Measurements from ENCODE around the gene OMP.
"Not testable (repeated sequence)": the region's sequence is repeated elsewhere in the genome, so short reads cannot be mapped to it uniquely, and the experiment has no call there.

OMP gene, protein sequence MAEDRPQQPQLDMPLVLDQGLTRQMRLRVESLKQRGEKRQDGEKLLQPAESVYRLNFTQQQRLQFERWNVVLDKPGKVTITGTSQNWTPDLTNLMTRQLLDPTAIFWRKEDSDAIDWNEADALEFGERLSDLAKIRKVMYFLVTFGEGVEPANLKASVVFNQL

DNA sequence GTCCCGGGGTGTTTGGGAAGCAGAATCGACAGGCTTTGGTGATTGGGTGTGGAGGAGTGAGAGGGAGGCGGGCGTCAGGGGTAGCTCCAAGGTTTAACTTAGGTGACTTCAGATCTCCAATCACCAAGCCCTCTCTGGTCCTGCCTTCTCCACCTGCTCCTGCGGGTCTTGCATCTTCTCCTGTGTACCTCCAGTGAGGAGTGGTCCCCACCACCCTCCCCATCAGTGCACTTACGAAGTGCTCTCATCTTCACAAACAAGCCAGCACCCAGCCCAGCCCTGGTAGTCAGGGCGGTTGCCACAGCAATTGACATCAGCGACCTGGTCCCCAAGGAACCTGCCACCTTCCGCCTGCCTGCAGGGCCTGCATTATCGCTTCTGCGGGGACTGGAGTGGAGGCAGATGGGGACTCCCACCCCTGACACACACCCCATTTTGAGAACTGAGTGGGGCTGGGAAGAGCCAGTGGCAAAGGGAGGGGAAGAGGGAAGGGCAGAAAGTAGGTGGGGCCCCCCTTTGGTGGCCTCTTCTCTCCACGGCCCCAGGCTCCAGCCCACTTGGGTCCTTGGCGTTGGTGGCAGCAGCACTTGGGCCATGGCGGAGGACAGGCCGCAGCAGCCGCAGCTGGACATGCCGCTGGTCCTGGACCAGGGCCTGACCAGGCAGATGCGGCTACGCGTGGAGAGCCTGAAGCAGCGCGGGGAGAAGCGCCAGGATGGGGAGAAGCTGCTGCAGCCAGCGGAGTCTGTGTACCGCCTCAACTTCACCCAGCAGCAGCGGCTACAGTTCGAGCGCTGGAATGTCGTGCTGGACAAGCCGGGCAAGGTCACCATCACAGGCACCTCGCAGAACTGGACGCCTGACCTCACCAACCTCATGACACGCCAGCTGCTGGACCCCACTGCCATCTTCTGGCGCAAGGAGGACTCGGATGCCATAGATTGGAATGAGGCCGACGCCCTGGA, at the start of gene OMP:
Gene OMP, plus strand, starts transcription at position 595 of the 965 bp plus-strand sequence. Its CDS starts 0 bp downstream, at position 595.
- no peak for DNase-seq

DNA sequence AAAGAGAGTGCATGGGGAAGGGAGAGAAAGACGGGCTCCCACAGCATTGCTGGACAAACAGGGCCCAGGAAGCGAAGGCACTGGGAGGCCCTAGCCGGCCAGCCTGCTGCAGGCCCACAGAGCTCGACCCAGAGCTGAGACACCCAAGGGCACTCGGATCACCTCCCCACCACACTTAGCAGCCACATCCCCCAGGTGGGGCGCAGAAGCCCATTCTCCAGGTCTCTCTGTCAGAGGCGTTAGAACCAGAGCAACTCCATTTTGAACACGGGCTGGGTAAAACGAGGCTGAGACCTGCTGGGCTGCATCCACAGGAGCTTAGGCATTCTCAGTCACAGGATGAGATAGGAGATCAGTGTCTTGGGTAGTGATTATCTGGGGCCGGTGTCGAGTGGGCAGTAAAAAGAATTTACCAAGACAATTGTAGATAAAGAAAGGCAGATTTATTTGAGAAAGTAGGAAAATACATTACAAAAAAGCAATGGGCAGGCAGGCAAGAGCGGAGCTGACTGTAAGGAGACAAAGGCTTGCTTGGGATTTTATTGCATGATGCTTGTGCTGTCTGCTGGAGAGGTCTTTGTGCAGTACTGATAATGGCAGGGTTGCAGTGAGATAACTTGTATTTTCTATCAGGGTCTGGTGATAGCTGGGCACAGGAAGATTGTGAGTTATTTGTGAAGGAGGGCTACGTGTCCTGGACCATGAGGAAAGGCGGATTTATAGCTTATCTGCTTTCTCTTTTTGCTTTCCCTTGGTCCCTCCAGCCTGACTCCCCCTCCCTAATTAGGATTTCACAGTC, 49.2 kb upstream of the OMP start:
- DNase-seq: no peak

DNA sequence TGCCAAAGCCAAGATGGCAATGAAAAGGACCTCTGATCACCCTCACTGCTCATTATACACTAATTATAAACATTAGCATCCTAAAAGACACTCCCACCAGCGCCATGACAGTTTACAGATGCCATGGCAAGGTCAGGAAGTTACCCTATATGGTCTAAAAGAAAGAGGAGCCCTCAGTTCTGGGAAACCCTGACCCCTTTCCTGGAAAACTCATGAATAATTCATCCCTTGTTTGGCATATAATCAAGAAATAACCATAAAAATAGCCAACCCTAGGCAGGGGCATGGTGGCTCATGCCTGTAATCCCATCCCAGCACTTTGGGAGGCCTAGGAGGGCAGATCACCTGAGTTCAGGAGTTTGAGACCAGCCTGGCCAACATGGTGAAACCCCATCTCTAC, 48.6 kb upstream of the OMP start:
- DNase-seq: no peak

DNA sequence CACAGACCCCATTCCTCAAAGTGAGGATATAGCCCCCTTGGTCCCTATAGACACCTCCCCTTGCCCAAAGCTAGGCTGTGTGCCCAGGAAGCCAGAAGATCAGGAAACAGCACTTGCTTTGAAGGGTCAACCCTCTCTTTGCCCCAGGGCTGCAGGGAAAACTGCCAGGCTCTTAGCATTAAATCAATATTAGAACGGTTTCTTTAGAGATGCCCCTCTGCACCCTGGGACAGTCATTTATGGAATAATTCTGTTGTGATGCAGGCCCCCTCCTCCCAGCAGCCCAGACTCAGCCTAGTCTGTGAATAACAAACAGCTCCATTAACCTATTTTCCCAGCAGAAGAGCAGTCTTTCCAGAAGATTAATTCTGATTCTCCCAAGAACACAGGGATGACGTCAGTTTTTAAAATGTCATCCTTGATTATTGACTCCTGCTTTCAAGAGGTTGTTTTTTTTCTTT, 47.5 kb upstream of the OMP start:
- no peak for DNase-seq

DNA sequence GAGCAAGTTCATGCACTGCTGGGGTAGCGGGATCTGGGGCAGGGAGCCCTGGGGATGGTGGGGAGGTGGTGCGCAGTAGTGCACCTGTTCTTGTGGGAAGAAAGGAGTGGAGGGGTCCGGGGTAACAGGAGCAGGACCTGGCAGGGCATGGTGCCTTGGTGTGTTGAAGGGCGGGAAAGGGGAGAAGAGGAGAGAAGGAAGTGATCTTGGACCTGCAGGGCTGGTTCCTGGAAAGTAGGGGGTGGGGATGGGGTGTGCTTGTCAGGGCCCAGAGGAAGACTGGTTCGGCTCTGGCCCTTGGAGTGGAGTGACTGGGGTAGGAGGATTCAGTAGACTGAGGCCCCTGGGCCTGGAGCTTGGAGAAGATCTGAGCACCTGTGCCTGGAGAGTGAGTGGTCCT, 46.7 kb upstream of the OMP start:
- no peak for DNase-seq

DNA sequence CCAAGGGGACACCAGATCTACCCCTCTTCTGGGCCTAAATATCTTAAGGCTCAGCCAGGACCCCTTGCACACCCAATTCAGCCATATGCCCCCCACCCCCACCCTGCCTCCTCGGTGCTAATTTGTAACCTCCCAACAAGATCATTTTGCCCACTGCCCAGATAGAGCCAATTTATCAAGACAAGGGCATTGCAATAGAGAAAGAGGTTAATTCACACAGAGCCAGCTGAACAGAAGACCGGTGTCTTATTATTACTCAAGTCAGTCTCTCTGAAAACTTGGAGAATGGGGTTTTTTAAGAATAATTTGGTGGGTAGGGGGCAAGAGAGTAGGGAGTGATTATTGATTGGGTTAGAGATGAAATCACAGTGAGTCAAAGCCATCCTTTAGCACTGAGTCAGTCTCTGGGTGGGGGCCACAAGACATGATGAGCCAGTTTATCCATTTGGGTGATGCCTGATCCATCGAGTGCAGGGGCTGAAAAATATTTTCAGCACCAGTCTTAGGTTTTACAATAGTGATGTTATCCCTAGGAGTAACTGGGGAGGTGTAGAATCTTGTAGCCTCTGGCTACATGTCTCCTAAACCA, 45.7 kb upstream of the OMP start:
- no peak for DNase-seq

DNA sequence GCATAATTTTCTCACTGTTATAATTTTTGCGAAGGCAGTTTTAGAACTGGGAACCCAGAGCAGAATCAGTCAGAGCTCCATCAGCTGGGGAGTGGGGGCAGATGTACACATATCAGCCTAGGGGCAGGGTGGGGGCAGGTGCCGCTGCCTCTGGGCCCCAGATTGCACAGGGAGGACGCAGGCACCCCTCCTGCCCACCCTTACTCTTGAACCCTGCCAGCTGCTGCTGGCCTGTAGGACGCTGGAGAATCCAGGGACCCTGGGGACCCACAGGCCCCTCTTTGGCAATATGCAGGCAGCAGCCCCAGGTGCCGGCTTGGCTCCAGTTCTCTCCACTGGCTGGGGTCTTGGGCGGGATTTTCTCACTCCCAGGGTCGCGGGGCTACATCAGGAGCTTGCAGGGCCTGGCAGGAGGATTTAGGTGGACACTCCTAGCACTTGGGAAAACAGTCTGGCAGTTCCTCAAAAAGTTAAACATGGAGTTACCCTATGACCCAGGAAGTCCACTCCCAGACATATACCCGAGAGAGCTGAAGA, 44.6 kb upstream of the OMP start:
- no peak for DNase-seq

DNA sequence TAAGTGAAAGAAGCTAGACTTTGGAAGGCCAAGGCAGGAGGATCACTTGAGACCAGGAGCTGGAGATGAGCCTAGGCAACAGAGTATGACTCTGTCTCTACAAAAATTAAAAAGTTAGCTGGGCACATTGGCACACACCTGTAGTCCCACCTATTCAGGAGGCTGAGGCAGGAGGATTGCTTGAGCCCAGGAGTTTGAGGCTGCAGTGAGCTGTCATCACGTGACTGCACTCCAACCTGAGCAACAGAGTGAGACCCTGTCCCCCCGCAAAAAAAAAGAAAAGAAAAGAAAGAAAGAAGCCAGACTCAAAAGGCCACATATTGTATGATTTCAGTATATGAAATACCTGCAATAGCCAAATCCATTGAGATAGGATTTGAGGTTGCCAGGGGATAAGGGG, 43.7 kb upstream of the OMP start:
- no peak for DNase-seq

DNA sequence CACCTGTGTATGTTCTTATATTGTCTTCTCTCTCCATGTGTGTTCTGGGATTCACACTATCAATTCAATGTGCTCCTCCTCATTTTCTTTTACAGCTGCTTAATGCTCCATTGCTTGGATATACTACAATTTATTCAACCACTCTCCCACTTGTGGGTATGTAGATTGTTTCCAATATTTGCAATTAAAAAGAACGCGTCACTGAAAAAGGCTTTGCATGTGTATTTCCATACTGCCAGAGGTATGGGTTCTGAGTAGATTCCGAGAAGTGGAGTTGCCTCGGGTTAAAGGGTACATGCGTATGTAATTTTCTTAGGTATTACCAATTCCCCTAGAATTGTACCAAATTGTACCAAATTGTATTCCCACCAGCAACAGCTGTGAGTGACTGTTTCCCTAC, 42.8 kb upstream of the OMP start:
- no peak for DNase-seq

DNA sequence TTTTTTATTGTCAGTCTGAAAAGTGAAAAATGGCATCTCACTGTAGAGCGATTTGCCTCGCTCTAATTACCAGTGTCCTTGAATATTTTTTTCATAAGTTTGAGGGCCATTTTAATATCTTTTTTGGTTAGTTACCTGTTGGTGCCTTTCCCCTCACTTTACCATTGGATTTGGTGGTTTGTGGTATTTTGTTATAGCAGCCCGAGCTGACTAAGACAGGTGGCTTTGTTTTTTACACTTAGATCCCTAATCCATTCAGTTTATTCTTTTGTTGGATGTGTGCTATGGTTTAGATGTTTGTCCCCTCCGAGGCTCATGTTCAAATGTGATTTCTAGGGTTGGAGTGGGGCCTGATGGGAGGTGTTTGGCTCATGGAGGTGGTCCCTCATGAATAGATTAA, 42.4 kb upstream of the OMP start:
- DNase-seq: no peak

DNA sequence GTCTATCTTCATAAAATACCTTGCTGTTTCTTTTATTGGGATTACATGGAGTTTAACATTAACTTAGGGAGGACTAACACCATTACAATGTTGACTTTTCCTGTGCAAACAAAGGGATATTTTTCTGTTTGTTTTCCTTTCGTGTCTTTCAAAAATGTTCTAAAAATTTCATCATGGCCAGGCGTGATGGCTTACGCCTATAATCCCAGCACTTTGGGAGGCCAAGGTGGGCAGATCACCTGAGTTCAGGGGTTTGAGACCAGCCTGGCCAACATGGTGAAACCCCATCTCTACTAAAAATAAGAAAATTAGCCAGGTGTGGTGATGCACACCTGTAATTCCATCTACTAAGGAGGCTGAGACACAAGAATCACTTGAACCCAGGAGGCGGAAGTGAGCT, 41.4 kb upstream of the OMP start:
- not testable (repeated sequence) for DNase-seq

DNA sequence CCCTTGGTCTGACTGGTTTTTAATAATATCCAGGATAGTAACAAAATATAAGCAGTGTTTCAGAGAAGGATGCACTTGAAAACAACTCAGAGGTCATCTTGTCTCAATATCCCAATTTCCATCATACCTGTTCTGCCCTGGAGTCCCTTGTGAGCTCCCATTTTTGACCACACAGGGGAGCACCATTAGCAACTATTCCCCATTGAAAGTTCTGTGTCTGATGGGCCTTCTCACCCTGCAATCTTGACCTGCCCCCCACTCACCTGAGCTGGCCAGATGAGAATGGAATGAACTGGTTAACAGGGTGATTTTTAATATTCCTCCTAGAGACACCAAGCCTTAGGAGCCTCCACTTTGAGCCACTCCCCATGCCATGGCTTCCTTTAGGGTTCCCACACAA, 39.7 kb upstream of the OMP start:
- DNase-seq: no peak

DNA sequence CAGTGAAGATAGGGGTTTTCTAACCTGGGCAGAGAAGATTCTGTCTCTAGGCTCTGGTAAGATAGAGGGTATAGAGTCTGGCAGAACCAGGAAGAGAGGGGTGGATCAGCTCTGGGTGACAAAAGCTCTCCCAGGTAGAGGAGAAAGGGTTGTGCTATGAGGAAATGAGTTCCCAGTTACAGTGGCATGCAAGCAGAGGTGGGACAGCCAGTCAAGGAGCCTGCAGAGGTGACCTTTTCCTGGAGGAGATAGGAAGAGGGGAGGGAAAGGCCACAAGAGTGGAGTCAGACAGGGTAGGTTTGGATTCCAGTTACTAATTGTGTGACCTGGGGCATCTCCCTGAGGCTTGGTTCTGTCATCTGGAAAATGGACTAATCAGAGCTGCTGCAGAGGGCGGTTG, 39.2 kb upstream of the OMP start:
- DNase-seq: no peak

DNA sequence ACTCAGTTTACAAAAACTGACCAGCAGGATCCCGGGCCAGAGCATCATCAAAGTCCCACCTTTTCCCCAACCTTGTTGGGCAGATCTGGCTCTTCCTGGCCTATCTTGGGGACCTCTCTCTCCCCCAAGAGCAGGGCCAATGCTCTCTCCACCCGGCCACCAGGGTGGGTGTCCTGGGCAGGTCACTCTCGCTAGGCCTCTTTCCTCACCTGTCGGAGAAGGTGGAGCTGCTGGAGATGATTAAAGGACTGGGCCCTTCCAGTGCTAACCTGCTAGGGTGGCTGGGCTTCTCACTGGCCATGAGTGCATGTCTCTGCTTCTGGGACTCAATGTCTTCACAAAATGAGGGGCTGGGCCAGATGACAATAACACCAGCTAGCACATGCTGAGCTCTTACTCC, 38.8 kb upstream of the OMP start:
- DNase-seq: no peak

DNA sequence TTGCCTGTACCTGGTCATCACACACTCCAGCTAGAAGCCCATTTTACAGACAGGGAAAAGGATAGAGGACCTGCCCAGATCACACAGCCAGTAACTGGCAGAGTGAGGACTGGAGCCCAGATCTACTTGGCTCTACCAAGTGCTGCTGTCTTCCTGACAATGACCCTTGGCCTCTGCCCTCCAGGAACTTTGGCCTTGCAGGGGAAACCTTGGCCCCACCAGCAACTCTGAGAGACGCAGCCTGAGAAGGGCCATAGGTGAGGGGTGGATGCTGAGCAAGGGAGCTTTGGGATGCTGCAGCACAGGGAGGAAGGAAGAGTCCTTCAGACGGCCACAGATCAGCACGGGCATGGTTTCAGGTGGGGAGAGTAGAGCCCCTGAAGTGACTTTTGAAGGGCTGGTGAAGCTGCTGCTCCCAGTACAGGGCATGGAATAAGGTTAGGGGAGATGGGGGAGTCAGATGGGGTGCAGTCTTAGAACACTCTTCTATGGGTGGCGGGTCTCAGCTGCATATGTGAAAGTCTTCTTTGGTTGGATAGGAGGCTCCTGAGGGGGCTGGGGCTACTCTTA, 37.9 kb upstream of the OMP start:
- no peak for DNase-seq

DNA sequence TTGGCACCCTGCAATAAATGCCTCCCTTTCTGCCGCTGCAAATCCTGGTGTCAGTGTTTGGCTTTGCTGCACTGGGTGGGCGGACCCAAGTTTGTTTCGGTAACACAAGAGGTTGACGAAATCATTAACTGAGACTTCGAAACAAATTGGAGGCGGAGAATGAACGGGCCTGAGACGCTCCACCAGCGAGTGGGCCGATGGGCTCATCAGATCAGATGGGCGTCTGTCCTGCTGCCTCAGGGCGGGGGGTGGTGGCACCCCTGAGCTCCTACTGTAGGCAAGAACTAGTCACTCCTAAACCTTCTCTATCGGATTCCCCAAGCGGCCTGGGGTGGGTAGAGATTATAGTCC, 36.8 kb upstream of the OMP start:
- DNase-seq: no peak

DNA sequence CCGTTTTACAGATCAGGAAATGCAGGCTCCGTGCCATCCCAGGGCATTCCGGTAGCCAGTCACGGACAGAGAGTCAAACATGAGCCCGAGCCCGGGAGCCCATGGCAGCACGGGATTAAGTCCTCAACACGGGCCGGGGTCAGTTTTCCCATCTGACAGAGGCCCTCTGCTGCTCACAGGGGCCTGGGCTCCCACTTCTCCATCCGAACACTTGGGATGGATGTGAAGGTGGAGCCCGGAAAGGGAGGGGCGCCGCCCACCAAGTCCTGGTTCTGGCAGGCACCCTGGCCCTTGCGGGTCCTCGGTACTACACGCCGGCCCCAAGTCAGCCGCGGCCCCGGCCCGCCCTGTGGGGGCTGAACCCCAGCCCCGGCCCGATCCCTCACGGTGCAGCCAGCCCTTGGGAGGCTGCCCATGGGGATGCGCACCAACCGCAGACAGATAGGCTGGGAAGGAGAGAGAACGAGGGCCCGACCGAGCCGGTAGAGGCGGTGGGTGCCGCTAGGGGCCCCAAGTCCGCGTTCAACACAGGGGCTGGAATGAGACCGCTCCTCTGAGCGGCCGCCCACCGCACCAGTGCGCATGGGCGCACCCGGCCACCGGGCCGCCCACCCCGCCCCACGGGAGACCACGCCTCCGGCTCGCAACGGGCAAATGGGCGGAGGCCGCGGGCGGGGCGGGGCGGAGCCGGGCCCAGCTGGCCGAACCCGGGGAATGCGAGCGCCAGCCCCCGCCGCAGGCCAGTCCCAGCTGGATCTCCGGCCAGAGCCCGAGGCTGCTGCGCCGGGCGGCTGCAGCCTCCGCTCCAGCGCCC, 36.2 kb upstream of the OMP start, which contains the start of gene CAPN5:
Gene CAPN5, plus strand, starts transcription at position 743 of the 814 bp plus-strand sequence. CDS start 17,916 bp downstream, outside the sequence.
- peak; percentile 69 for DNase-seq

DNA sequence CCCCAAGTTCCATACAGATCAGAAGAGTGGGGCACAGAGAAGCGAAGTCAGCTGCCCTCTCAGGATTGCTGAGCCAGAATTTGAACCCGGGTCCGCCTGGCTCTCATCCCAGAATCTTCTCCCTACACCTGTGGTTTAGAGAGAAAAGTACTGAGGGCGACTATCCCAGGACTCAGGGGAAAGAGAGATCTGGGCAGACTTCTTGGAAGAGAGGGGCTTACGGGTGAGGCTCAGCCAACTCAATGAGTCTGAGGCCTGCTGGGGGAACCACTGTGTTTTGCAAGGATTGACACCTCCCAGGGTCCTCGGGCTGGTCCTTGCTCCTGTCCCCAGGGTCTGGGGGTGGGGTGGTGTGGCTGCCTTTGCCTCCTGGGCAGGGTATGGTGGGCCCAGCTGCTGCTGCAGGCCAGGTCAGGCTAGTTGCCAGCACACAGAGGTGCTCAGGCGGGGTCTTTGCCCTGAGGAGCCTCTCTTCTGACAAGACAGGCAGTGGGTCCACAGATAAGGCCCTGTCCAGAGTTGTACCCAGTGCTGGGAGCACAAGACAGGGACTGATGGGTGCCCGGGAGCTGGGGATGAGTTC, 34.7 kb upstream of the OMP start:
- DNase-seq: no peak

DNA sequence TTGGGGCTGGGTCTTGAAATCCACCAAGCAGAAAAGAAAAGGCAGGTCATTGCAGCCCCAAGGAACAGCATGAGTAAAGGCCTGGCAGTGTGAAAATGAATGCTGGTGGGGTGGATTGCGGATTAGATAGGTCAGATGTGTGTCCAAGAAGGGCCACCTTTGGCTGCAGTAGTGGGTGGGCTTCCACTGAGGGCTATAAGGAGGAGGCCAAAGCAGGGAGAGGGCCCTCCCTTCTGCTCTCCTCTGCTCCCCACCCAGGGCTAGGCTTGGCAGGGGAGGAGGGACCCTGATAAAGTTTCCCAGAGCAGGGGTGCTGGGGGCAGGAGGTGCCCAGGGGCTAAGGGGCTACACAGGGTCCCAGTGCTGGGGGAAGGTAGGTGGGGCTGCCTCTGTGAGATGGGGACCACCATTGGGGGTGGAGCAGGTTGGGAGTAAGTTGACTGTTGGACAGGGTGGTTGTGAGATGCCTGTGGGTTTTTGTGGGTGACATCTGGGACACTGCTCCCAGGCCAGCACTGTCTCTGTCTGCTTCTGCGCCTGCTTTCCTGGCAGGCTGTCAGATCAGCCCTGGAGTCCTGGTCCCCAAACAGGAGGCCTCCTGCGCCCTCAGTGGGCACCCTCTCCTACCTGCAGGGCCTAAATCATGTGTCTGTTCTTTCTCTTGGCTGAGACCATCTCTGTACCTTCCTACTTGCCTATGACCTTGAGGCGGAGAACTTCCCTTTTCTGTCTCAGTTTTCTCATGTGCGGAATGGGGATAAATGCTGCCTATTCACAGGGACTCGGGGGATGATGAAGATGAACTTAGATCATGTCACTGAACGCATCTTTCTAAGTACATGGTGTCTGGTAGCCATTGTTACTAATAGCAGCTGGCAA, 33.9 kb upstream of the OMP start:
- DNase-seq: no peak

DNA sequence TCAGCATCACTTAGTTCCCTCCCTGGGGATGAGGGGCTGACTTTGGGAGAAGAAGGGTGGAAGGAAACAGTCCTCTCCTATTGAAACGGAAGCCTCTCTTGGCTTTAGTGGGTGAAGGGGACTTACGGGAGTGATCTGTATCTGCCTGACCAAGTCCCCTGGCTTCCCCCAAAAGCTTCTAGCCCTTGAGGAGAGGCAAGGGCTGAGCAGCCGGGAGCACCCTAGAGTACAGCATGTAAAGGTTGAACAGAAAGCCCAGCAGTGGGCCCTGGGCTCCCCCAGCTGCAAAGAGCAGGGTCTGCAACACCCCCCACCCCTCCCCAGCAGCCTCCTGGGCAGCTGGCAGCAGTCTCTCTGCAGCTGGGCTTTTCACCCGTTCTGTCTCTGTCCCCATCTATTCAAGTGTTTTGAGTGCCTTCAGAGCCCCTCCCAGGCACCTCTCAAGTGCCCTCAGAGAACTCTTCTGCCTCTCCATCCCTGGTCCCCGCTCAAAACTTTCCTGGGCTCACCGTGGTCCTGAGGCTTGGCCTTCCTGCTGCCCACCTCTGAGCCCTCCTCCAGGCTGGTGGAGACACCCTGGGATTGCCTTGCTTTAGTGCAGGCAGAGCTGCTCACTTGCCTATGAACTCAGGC, 33.2 kb upstream of the OMP start:
- no peak for DNase-seq

All from NCI-H2171 (cell line).